Right atrium auricular region (tissue), 2 donors: ENCODE measurements around the gene IL6. TPM values are rescaled to one million over a fixed set of nuclear protein-coding genes. Genes with fewer than 3 reads are reported as not detected.
"Not testable (repeated sequence)": the region's sequence is repeated elsewhere in the genome, so short reads cannot be mapped to it uniquely, and the experiment has no call there.

Experiments used
- DNase-seq: peaks from one replicate; pipeline ENCODE4 v3.0.0-alpha.2; 2019; ENCODE audit warnings: low spot score
- H3K27ac ChIP-seq, 2 donors: fragments of 200-600 bp; sonication (generic); 1 replicate in 1 of 2; 2 replicates in 1 of 2; pipeline ENCODE4 v1.5.1; 2016 to 2019
- H3K27me3 ChIP-seq, 2 donors: fragments of 200-600 bp; sonication (generic); one replicate each; pipeline versions ENCODE4 v1.5.1 to v1.6.0; 2017 to 2019
- H3K36me3 ChIP-seq: fragments of 200-600 bp; sonication (generic); one replicate; pipeline ENCODE4 v1.5.1; 2016
- H3K4me1 ChIP-seq, 2 donors: fragments of 200-600 bp; sonication (generic); one replicate each; pipeline versions ENCODE4 v1.5.1 to v1.6.0; 2017 to 2019
- H3K4me3 ChIP-seq, 2 donors: fragments of 200-600 bp; sonication (generic); 1 replicate in 1 of 2; 2 replicates in 1 of 2; pipeline ENCODE4 v1.5.1; 2017 to 2019; ENCODE audit warnings: mild to moderate bottlenecking in 1 of 2, moderate library complexity in 1 of 2
- H3K9me3 ChIP-seq, 2 donors: fragments of 200-600 bp; sonication (generic); one replicate each; pipeline ENCODE4 v1.5.1; 2019
- total RNA-seq, 2 donors: library from RNA; depleted of rRNA; stranded (reverse); fragments of >200 nt; gene quantifications; one replicate each; pipeline ENCODE4 v1.1.0, GENCODE V29; 2016
- TF ChIP-seq, protein P1 (sequence below), 2 donors: fragments of 200-600 bp; sonication (generic); IDR thresholded peaks; one replicate each; pipeline ENCODE4 v1.5.1; 2019; ENCODE audit warnings: antibody characterized with exemption in 2 of 2

Gene IL6
- total RNA-seq, 2 donors from 2014 or later = 3.6 to 19.8 TPM

DNA sequence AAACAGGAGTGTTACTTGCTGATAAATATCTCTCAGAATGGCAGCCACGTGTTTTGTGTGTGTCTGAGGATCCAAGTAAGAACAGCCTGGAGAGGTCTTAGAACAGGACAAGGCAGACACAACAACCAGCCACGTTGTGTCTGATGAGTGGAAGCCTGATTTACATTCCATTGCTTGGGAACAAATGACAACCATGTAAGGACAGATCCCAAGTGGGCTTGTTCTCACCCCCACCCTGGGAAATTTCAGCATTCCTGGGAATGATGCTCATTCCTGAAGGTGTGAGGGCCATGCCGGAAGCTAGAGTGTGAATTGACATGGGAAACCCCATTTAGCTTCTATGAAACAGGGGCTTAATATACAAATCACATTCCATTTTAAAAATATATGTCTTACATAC lies 35.9 kb downstream of the IL6 start:
- TF ChIP-seq, protein P1, sequence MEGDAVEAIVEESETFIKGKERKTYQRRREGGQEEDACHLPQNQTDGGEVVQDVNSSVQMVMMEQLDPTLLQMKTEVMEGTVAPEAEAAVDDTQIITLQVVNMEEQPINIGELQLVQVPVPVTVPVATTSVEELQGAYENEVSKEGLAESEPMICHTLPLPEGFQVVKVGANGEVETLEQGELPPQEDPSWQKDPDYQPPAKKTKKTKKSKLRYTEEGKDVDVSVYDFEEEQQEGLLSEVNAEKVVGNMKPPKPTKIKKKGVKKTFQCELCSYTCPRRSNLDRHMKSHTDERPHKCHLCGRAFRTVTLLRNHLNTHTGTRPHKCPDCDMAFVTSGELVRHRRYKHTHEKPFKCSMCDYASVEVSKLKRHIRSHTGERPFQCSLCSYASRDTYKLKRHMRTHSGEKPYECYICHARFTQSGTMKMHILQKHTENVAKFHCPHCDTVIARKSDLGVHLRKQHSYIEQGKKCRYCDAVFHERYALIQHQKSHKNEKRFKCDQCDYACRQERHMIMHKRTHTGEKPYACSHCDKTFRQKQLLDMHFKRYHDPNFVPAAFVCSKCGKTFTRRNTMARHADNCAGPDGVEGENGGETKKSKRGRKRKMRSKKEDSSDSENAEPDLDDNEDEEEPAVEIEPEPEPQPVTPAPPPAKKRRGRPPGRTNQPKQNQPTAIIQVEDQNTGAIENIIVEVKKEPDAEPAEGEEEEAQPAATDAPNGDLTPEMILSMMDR (IDR thresholded peaks at IDR 0.05) = no peak
- H3K27me3 ChIP-seq = no peaks in the 10 kb centered on the region
- H3K4me1 ChIP-seq = no peaks in the 10 kb centered on the region
- no peak overlapping the region for H3K27ac ChIP-seq
- H3K9me3 ChIP-seq = peaks cover 0 to 3% of the 10 kb centered on the region in 2 donors
- H3K4me3 ChIP-seq = no peak overlapping the region
- DNase-seq = no peak
- no peaks in the 10 kb centered on the region for H3K36me3 ChIP-seq

DNA sequence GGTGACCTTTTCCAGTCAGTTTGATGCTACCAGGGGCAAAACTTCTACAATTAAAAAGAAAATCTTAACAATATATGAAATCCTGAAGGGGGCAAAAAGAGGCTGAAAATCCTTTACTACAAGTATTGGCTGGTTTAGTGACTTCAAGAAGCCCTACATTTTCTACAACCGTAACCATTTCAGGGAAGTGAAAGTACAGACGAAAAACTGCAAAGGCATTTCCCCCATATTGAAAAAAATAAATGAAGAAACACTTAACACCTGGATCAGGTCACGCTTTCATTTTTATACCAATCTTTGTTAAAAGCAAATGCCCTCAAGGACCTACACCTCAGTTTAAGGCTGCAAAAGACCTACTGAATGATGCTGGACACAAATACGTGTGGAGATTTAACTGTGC lies 38.6 kb downstream of the IL6 start:
- TF ChIP-seq, protein P1 (IDR thresholded peaks at IDR 0.05) = no peak
- no peaks in the 10 kb centered on the region for H3K36me3 ChIP-seq
- no peak overlapping the region for H3K27ac ChIP-seq
- H3K4me1 ChIP-seq = no peaks in the 10 kb centered on the region
- DNase-seq = no peak
- no peak overlapping the region for H3K4me3 ChIP-seq
- H3K9me3 ChIP-seq = peaks cover 0 to under 1% of the 10 kb centered on the region in 2 donors
- no peaks in the 10 kb centered on the region for H3K27me3 ChIP-seq

DNA sequence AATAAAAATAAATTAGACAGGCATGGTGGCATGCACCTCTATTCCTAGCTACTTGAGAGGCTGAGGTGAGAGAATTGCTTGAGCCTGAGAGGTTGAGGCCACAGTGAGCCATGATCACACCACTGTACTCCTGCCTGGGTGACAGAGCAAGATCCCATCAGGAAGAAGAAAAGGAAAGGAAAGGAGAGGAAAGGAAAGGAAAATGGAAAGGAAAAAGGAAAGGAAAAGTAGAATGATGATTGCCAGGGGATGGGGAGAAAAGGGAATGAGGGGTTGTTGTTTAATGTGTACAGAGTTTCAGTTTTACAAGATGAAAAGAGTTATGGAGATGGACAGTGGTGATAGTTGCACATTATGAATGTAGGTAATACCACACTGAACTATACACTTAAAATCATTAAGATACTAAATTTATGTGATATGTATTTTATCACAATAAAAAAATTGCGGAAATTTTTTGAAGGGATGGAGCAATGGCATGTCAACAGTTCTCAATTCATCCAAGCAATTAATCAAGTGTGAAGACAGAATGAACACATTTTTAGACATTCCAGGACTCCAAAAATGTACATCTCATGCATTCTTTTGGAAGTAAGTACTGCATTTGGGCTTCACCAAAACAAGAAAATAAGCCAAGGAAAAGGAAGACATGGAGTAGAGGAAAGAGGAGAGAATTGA lies 44.3 kb downstream of the IL6 start:
- Histone ChIP-seq H3K27me3 (no peaks in the 10 kb centered on the region), H3K27ac (no peak overlapping the region), H3K9me3 (no peaks in the 10 kb centered on the region), H3K4me1 (no peaks in the 10 kb centered on the region), H3K4me3 (no peak overlapping the region), H3K36me3 (no peaks in the 10 kb centered on the region)
- no peak for DNase-seq
- TF ChIP-seq, protein P1 (IDR thresholded peaks at IDR 0.05) = no peak

DNA sequence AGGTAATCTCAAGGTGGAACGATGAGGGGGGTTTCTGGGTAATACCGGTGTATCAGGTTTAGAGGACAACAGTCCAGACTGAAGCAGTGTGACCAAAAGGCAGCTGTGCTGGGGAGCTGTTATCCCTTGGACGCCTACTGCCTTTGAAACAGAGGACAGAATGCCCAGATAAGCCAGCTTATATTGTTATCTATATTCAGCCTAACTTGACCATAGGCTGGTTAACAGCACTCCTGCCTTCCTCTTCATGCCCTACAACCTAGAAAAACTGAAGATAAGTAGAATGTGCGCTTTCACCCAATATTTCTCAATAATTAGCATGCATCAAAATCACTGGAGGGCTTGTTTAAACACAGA lies 44.9 kb downstream of the IL6 start:
- no peak for DNase-seq
- Histone ChIP-seq H3K4me1 (no peaks in the 10 kb centered on the region), H3K27me3 (no peaks in the 10 kb centered on the region), H3K4me3 (no peak overlapping the region), H3K36me3 (no peaks in the 10 kb centered on the region), H3K9me3 (no peaks in the 10 kb centered on the region), H3K27ac (no peak overlapping the region)
- TF ChIP-seq, protein P1 (IDR thresholded peaks at IDR 0.05) = no peak

DNA sequence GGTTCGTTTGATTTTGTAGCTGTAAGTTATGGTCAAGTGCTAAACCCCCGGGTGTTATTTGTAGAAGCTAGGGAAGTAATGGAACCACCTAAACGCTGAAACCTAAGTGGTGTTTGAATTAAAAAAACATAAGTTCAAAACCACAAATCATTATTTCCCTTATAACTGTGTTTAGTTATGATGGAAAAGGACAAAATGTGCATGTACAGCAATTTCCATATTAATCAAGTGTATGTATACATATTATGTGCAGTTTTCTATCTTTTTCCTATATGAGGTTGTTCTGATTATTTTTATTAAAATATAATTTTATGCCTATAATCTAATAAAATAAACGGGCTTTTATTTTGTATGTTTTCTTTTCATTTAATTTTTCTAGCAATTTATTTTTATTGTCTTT lies 45.9 kb downstream of the IL6 start:
- no peaks in the 10 kb centered on the region for H3K27me3 ChIP-seq
- no peak overlapping the region for H3K4me3 ChIP-seq
- no peaks in the 10 kb centered on the region for H3K36me3 ChIP-seq
- TF ChIP-seq, protein P1 (IDR thresholded peaks at IDR 0.05) = no peak
- DNase-seq = no peak
- H3K4me1 ChIP-seq = no peaks in the 10 kb centered on the region
- no peaks in the 10 kb centered on the region for H3K9me3 ChIP-seq
- H3K27ac ChIP-seq = no peak overlapping the region

DNA sequence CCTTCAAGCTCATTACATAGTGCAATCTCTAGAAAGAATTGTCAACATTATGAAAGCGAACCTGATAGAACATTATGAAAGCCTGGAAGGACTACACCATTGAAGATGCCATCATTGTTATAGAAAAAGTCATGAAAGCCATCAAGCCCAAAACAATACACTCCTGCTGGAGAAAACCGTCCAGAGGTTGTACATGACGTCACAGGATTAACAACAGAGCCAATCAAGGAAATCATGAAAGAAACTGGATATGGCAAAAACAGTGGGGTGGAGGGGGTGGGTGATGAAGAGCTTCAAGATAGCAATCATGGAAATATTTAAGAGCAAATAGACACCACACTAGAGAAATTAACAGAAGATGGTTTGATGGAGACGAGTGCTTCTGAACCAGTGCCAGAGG lies 50.0 kb downstream of the IL6 start:
- no peak overlapping the region for H3K27ac ChIP-seq
- H3K4me3 ChIP-seq = no peak overlapping the region
- no peaks in the 10 kb centered on the region for H3K36me3 ChIP-seq
- H3K4me1 ChIP-seq = no peaks in the 10 kb centered on the region
- no peak for DNase-seq
- no peaks in the 10 kb centered on the region for H3K9me3 ChIP-seq
- no peaks in the 10 kb centered on the region for H3K27me3 ChIP-seq
- TF ChIP-seq, protein P1 (IDR thresholded peaks at IDR 0.05) = no peak

DNA sequence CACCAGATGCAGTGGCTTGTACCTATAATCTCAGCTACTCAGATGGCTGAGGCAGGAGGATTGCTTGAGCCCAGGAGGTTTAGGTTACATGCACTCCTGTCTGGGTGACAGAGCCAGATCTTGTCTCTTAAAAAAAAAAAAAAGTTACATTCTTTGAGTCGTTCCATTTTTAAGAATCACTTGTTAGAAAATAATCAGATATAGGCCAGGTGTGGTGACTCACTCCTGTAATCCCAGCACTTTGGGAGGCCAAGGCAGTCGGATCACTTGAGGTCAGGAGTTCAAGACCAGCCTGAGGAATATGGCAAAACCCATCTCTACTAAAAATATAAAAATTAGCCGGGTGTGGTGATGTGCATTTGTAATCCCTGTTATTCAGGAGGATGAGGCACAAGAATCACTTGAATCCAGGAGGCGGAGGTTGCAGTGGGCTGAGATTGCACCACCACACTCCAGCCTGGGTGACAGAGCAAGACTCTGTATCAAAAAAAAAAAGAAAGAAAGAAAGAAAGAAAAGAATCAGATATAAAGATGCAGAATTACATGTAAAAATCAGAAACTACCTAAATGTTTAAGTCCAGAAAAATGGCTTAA lies 52.8 kb downstream of the IL6 start:
- H3K4me1 ChIP-seq, H3K36me3 ChIP-seq, H3K4me3 ChIP-seq, H3K27me3 ChIP-seq, H3K9me3 ChIP-seq, DNase-seq, H3K27ac ChIP-seq: not testable (repeated sequence)
